ENCODE results near the gene AIF1.

The AIF1 gene

DNA sequence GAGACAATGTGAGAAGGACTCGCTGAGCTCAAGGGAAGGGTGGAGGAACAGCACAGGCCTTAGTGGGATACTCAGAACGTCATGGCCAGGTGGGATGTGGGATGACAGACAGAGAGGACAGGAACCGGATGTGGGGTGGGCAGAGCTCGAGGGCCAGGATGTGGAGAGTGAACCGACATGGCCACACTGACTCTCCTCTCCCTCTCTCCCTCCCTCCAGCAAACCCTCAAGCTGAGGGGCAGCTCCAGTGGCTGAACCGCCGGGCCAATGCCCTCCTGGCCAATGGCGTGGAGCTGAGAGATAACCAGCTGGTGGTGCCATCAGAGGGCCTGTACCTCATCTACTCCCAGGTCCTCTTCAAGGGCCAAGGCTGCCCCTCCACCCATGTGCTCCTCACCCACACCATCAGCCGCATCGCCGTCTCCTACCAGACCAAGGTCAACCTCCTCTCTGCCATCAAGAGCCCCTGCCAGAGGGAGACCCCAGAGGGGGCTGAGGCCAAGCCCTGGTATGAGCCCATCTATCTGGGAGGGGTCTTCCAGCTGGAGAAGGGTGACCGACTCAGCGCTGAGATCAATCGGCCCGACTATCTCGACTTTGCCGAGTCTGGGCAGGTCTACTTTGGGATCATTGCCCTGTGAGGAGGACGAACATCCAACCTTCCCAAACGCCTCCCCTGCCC is 38.0 kb upstream of the AIF1 start:
- DNase-seq, result no peak
- Histone ChIP-seq H3K9me3 (replicated peaks; ENCODE audit: insufficient read depth, low read length) (no peaks in the 10 kb centered on the region), H3F3A (ENCODE audit: insufficient read depth, low read length) (peaks cover 4% of the 10 kb centered on the region; the same call in 1 of the 2 replicates), H3K4me2 (ENCODE audit: low read depth, low read length) (no peak overlapping the region), H3K9me2 (replicated peaks; ENCODE audit: insufficient read depth, low read length) (no peaks in the 10 kb centered on the region), H3K79me2 (ENCODE audit: low read length) (no peaks in the 10 kb centered on the region), H2AFZ (ENCODE audit: low read length) (no peak overlapping the region), H3K27me3 (replicated peaks; ENCODE audit: insufficient read depth, low read length) (peaks cover 79% of the 10 kb centered on the region), H3K4me3 (ENCODE audit: low read length) (no peak overlapping the region), H3K4me1 (ENCODE audit: low read length) (peaks cover 19% of the 10 kb centered on the region), H4K20me1 (ENCODE audit: insufficient read depth, low read length) (no peaks in the 10 kb centered on the region), H3K27ac (ENCODE audit: low read length) (no peak overlapping the region), H3K9ac (ENCODE audit: low read length) (no peak overlapping the region), H3K36me3 (replicated peaks; ENCODE audit: insufficient read depth, low read length) (no peaks in the 10 kb centered on the region)
- TF ChIP-seq EZH2phosphoT487 (IDR thresholded peaks at IDR 0.05; ENCODE audit: low read length) (no peak), EZH2 (optimal IDR thresholded peaks at IDR 0.05; ENCODE audit: low read depth, low read length) (no peak), CTCF (IDR thresholded peaks at IDR 0.05; ENCODE audit: low read length) (no peak)

DNA sequence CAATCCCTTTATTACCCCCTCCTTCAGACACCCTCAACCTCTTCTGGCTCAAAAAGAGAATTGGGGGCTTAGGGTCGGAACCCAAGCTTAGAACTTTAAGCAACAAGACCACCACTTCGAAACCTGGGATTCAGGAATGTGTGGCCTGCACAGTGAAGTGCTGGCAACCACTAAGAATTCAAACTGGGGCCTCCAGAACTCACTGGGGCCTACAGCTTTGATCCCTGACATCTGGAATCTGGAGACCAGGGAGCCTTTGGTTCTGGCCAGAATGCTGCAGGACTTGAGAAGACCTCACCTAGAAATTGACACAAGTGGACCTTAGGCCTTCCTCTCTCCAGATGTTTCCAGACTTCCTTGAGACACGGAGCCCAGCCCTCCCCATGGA is 37.5 kb upstream of the AIF1 start:
- no peak overlapping the region for H3K27ac ChIP-seq (ENCODE audit: low read length)
- no peaks in the 10 kb centered on the region for H3K36me3 ChIP-seq (replicated peaks; ENCODE audit: insufficient read depth, low read length)
- no peak for DNase-seq
- H3K79me2 ChIP-seq (ENCODE audit: low read length), result no peaks in the 10 kb centered on the region
- H3K4me1 ChIP-seq (ENCODE audit: low read length), result peaks cover 19% of the 10 kb centered on the region
- H3K9me2 ChIP-seq (replicated peaks; ENCODE audit: insufficient read depth, low read length), result no peaks in the 10 kb centered on the region
- H3K27me3 ChIP-seq (replicated peaks; ENCODE audit: insufficient read depth, low read length), result peaks cover 81% of the 10 kb centered on the region
- no peaks in the 10 kb centered on the region for H3F3A ChIP-seq (ENCODE audit: insufficient read depth, low read length)
- H3K9ac ChIP-seq (ENCODE audit: low read length), result no peak overlapping the region
- H3K4me3 ChIP-seq (ENCODE audit: low read length), result no peak overlapping the region
- H4K20me1 ChIP-seq (ENCODE audit: insufficient read depth, low read length), result no peaks in the 10 kb centered on the region
- H2AFZ ChIP-seq (ENCODE audit: low read length), result no peak overlapping the region
- H3K4me2 ChIP-seq (ENCODE audit: low read depth, low read length), result no peak overlapping the region
- no peak for TF ChIP-seq EZH2phosphoT487 (IDR thresholded peaks at IDR 0.05; ENCODE audit: low read length)
- no peak for TF ChIP-seq EZH2 (optimal IDR thresholded peaks at IDR 0.05; ENCODE audit: low read depth, low read length)
- no peak for TF ChIP-seq CTCF (IDR thresholded peaks at IDR 0.05; ENCODE audit: low read length)
- no peaks in the 10 kb centered on the region for H3K9me3 ChIP-seq (replicated peaks; ENCODE audit: insufficient read depth, low read length)

- Histone ChIP-seq H3K36me3 (replicated peaks; ENCODE audit: insufficient read depth, low read length) (no peaks in the 10 kb centered on the region), H3K9me3 (replicated peaks; ENCODE audit: insufficient read depth, low read length) (no peaks in the 10 kb centered on the region), H3K4me1 (ENCODE audit: low read length) (peaks cover 19% of the 10 kb centered on the region), H3F3A (ENCODE audit: insufficient read depth, low read length) (no peaks in the 10 kb centered on the region), H3K27me3 (replicated peaks; ENCODE audit: insufficient read depth, low read length) (peaks cover 78% of the 10 kb centered on the region), H4K20me1 (ENCODE audit: insufficient read depth, low read length) (no peaks in the 10 kb centered on the region), H3K4me2 (ENCODE audit: low read depth, low read length) (no peak overlapping the region), H3K9me2 (replicated peaks; ENCODE audit: insufficient read depth, low read length) (no peaks in the 10 kb centered on the region), H2AFZ (ENCODE audit: low read length) (no peak overlapping the region), H3K79me2 (ENCODE audit: low read length) (no peaks in the 10 kb centered on the region), H3K9ac (ENCODE audit: low read length) (no peak overlapping the region), H3K4me3 (ENCODE audit: low read length) (no peak overlapping the region), H3K27ac (ENCODE audit: low read length) (no peak overlapping the region)
- no peak for TF ChIP-seq CTCF (IDR thresholded peaks at IDR 0.05; ENCODE audit: low read length)
- no peak for TF ChIP-seq EZH2phosphoT487 (IDR thresholded peaks at IDR 0.05; ENCODE audit: low read length)
- no peak for TF ChIP-seq EZH2 (optimal IDR thresholded peaks at IDR 0.05; ENCODE audit: low read depth, low read length)
- DNase-seq, result no peak
Measured at GRCh38 chr6:31578184-31579118, 36.6 kb upstream of the AIF1 start.

Data from MM.1S (cell line).